Left hindlimb (tissue), 1 donor: ENCODE measurements around the gene ZNF652.

Experiments
- DNase-seq: peaks from one replicate; pipeline ENCODE4 v3.0.0-alpha.2; 2018

The ZNF652 gene

GRCh38 chr17:49258394-49258793 is 103.7 kb downstream of the ZNF652 start:
- DNase-seq = no peak

DNA sequence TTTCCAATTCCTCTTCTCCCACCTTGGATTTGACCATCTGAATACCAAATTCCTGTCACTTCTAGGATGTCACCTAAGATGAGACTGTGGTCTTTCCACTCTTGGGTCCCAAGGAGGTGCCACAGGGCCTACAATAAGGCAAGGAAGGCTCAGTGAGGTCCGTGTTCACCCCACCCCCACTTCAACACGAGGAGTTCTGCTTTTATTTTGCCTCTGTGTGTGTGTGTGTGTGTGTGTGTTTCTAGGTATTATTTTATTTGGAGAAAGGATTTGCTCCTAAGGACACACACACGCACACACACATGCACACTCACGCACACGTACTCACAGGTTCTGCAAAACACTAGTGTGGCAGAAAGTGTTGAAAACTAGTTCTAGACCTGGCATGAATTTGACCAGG is 106.9 kb downstream of the ZNF652 start:
- no peak for DNase-seq

- no peak for DNase-seq
Observed at GRCh38 chr17:49254066-49254465, 108.0 kb downstream of the ZNF652 start.

DNA sequence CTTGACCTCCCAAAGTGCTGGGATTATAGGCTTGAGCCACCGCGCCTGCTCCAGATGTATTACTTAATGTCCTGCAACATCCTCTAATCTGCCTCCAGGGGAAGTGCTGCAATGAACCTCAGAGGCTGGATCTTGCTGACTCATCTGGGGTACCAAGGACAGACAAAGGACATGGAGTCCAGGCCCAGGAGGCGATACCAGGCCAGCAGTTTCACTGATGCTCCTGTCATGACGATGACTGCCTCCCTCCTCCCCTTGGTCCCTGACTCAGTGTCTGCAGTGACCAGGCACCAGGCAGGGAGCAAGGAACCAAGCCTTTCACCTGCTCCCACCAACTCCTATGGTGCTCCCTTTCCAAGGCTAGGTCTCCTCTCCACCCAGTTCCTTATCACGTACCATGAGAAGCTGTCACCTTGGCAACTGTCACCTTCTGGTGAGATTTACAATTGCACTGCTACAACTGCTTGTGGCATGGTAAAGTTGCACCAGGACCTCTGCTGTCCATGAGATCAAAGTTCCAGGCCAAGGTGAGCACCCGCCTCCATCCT is 109.8 kb downstream of the ZNF652 start:
- no peak for DNase-seq

- no peak for DNase-seq
Observed at GRCh38 chr17:49249890-49250522, 112.0 kb downstream of the ZNF652 start.

- DNase-seq = peak; percentile 84
Observed at GRCh38 chr17:49249292-49249794, 112.7 kb downstream of the ZNF652 start.

DNA sequence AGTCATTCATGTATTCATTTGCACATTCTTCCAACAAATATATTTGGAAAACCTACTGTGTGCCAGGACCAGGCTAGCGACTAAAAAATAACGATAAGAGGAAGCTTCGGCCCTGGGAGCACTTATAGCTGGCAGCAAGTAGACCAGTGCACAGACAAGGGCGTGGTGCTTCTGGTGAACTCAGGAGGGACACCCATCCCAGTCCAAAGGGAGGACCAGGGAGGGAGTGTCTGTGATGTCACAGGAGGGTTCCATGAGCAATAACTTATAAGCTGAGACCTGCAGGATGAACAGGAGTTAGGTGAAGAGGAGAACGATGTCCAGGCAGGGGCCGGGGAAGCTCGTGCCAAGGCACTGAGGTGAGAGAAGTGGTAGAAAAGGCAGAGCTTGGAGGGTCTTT is 114.1 kb downstream of the ZNF652 start:
- DNase-seq = no peak

GRCh38 chr17:49244839-49245238 is 117.2 kb downstream of the ZNF652 start:
- no peak for DNase-seq
